GM19468 (cell line): ENCODE results near the gene TRIM31.

Experiments used
- ATAC-seq: cut with Tn5 transposase; IDR thresholded peaks from one replicate; pipeline ENCODE4 v1.9.1; 2021; ENCODE audit warnings: mild to moderate bottlenecking, moderate library complexity, moderate number of reproducible peaks; ENCODE audit not compliant: unreplicated experiment; ENCODE audit errors: extremely low read depth

TRIM31 gene

GRCh38 chr6:30061858-30062458 is 50.9 kb downstream of the TRIM31 start:
- no peak for ATAC-seq

GRCh38 chr6:30061092-30061857 is 51.6 kb downstream of the TRIM31 start, which contains the start of gene POLR1H:
POLR1H (plus strand) TSS chr6:30061265; CDS start chr6:30061525, 260 bp downstream.
- ATAC-seq = peak; percentile 83

- no peak for ATAC-seq
These were observed 52.2 kb downstream of the TRIM31 start for GRCh38 chr6:30060606-30061091.

GRCh38 chr6:30055513-30055912 is 57.4 kb downstream of the TRIM31 start:
- ATAC-seq = no peak

- ATAC-seq = no peak
These were observed 59.2 kb downstream of the TRIM31 start for GRCh38 chr6:30053682-30054081.
